K562 (cell line): ENCODE results near the gene FAM83G. TPM values are rescaled to one million over a fixed set of nuclear protein-coding genes. Genes with fewer than 3 reads are reported as not detected.

Experiments used
- AFF1 ChIP-seq, 2 experiments: fragments of 450-650 bp; IDR thresholded peaks; 2 replicates each; pipeline ENCODE4 v1.6.1; 2018; ENCODE audit warnings: mild to moderate bottlenecking in 2 of 2, low read depth in 1 of 2; ENCODE audit not compliant: partially characterized antibody in 2 of 2
- BHLHE40 ChIP-seq: IDR thresholded peaks from 2 replicates; pipeline ENCODE4 v1.6.1; 2011; ENCODE audit warnings: low read length, improper control_type of control experiment
- CBFA2T2 ChIP-seq: fragments of 450-650 bp; conservative IDR thresholded peaks from 2 replicates; pipeline ENCODE4 v1.6.1; 2017; ENCODE audit warnings: mild to moderate bottlenecking
- CREBBP ChIP-seq: IDR thresholded peaks from one replicate; pipeline ENCODE4 v1.6.1; 2012; ENCODE audit warnings: low read depth, mild to moderate bottlenecking, control low read depth, inconsistent platforms, low read length
- CXXC5 ChIP-seq: fragments of 250-450 bp; sonication (Bioruptor Pico); IDR thresholded peaks from 2 replicates; pipeline ENCODE4 v1.8.0; 2022; ENCODE audit warnings: inconsistent platforms, mild to moderate bottlenecking, moderate library complexity
- DIDO1 ChIP-seq: fragments of 450-650 bp; IDR thresholded peaks from 2 replicates; pipeline ENCODE4 v1.6.1; 2016; ENCODE audit warnings: low read depth, missing biosample characterization, missing genetic modification characterization
- EP400 ChIP-seq: fragments of 450-650 bp; IDR thresholded peaks from 2 replicates; pipeline ENCODE4 v1.6.1; 2017; ENCODE audit warnings: antibody characterized with exemption, mild to moderate bottlenecking, moderate library complexity
- KAT8 ChIP-seq: fragments of 450-650 bp; IDR thresholded peaks from 2 replicates; pipeline ENCODE4 v1.6.1; 2016; ENCODE audit warnings: low read depth, mild to moderate bottlenecking
- MCM7 ChIP-seq, 2 experiments: fragments of 450-650 bp; IDR thresholded peaks; 2 replicates each; pipeline ENCODE4 v1.6.1; 2016 to 2018
- NCOA1 ChIP-seq: fragments of 450-650 bp; IDR thresholded peaks from 2 replicates; pipeline ENCODE4 v1.6.1; 2016; ENCODE audit warnings: low read depth
- NRF1 ChIP-seq, 2 experiments: fragments of 450-650 bp; IDR thresholded peaks in 1 of 2; conservative IDR thresholded peaks in 1 of 2; 2 replicates each; pipeline ENCODE4 v1.6.1; 2014; ENCODE audit warnings: mild to moderate bottlenecking in 2 of 2
- NUFIP1 ChIP-seq: fragments of 450-650 bp; IDR thresholded peaks from 2 replicates; pipeline ENCODE4 v1.6.1; 2018; ENCODE audit not compliant: partially characterized antibody
- POLR2AphosphoS5 ChIP-seq: IDR thresholded peaks from 2 replicates; pipeline ENCODE4 v1.6.1; 2011; ENCODE audit warnings: mild to moderate bottlenecking, low read depth, low read length, moderate library complexity; ENCODE audit not compliant: control insufficient read depth, insufficient read depth
- SETDB1 ChIP-seq: IDR thresholded peaks from one replicate; pipeline ENCODE4 v1.6.1; 2012; ENCODE audit warnings: low read length, control low read depth, inconsistent platforms
- SIN3B ChIP-seq: fragments of 450-650 bp; IDR thresholded peaks from 2 replicates; pipeline ENCODE4 v1.6.1; 2017; ENCODE audit warnings: low read depth, mild to moderate bottlenecking, moderate library complexity
- STAG1 ChIP-seq: sonication (generic); formaldehyde crosslinking; IDR thresholded peaks from 2 replicates; pipeline ENCODE4 v1.5.0; 2020; ENCODE audit warnings: missing genetic modification reagents, borderline replicate concordance
- THRB ChIP-seq: fragments of 450-650 bp; formaldehyde crosslinking; conservative IDR thresholded peaks from 2 replicates; pipeline ENCODE4 v1.4.0; 2022; ENCODE audit warnings: mild to moderate bottlenecking, missing genetic modification characterization
- ZBTB2 ChIP-seq: fragments of 450-650 bp; IDR thresholded peaks from 2 replicates; pipeline ENCODE4 v1.6.1; 2016; ENCODE audit warnings: antibody characterized with exemption
- ZBTB8A ChIP-seq: fragments of 450-650 bp; IDR thresholded peaks from 2 replicates; pipeline ENCODE4 v1.6.1; 2018; ENCODE audit warnings: mild to moderate bottlenecking, moderate library complexity; ENCODE audit not compliant: partially characterized antibody
- ZC3H11A ChIP-seq: IDR thresholded peaks from 2 replicates; pipeline ENCODE4 v1.6.1; 2012; ENCODE audit warnings: low read depth, low read length, improper control_type of control experiment
- ZKSCAN3 ChIP-seq: fragments of 250-450 bp; sonication (Bioruptor Pico); IDR thresholded peaks from 2 replicates; pipeline ENCODE4 v1.4.0; 2020
- ZKSCAN8 ChIP-seq: fragments of 200-800 bp; sonication (Bioruptor generic); IDR thresholded peaks from 2 replicates; pipeline ENCODE4 v1.6.1; 2016; ENCODE audit warnings: missing genetic modification characterization, missing compliant biosample characterization
- ZNF175 ChIP-seq: fragments of 200-800 bp; sonication (Bioruptor generic); IDR thresholded peaks from 2 replicates; pipeline ENCODE4 v1.6.1; 2016; ENCODE audit warnings: low read depth, mild to moderate bottlenecking, missing genetic modification characterization, missing compliant biosample characterization
- polyA plus RNA-seq, 8 experiments: library from polyadenylated mRNA; depleted of rRNA in 4 of 8; stranded (reverse) in 5 of 8; unstranded in 3 of 8; fragments of >200 nt; fragmentation: Nextera tagmentation in 2 of 8; fragmentation: Illumina TruSeq in 1 of 8; extraction: Ambion mirVana in 2 of 8; extraction: Trizol in 1 of 8; gene quantifications; 2 replicates each; pipeline versions ENCODE4 v1.2.1 to v1.2.3, GENCODE V29; 2011 to 2014; ENCODE audit warnings: inconsistent platforms in 1 of 8, missing spikeins in 1 of 8
- total RNA-seq, 7 experiments: library from RNA; depleted of rRNA in 6 of 7; stranded (reverse); fragments of >200 nt in 6 of 7; fragmentation: Illumina TruSeq in 2 of 7; extraction: Trizol in 2 of 7; gene quantifications; 2 replicates each; pipeline versions ENCODE4 v1.2.1 to v1.2.3, GENCODE V29; 2011 to 2021; ENCODE audit warnings: low replicate concordance in 1 of 7

FAM83G gene
- total and polyA plus RNA-seq, 9 of the 15 experiments (the other 6 are each of a cell fraction or from before 2014, with no cell fraction given), result 0.04 to 10.3 (median 4.5) TPM; not detected in 1

GRCh38 chr17:18981642-18982424, 22.7 kb downstream of the FAM83G start (continued):
- TF ChIP-seq THRB (CRISPR knock-in tag) (no peak), ZKSCAN3 (no peak), CBFA2T2 (peak; percentile 57), KAT8 (no peak), ZBTB8A (no peak), ZBTB2 (no peak), ZC3H11A (no peak), SETDB1 (no peak), NCOA1 (no peak), POLR2AphosphoS5 (0 out of 2 replicates have a peak, but pooled peaks have one; percentile 14), CXXC5 (CRISPR knock-in tag) (0 out of 2 replicates have a peak, but pooled peaks have one; percentile 33), NRF1 (conservative IDR thresholded peaks at IDR 0.05 in 1 of 2, IDR thresholded peaks at IDR 0.05 in 1 of 2) (no peak), MCM7 (IDR thresholded peaks at IDR 0.05) (no peak), STAG1 (no peak), ZKSCAN8 (peak; percentile 50; the same call in 1 of the 2 replicates), BHLHE40 (peak; percentile 64), EP400 (no peak), SIN3B (no peak), CREBBP (no peak), ZNF175 (CRISPR knock-in tag) (0 out of 2 replicates have a peak, but pooled peaks have one; percentile 46), NUFIP1 (no peak), AFF1 (IDR thresholded peaks at IDR 0.05; ENCODE audit: low read depth in 1 of 2, partially characterized antibody in 2 of 2) (no peak), DIDO1 (tag) (no peak)
